HuH-7.5 (cell line): ENCODE measurements around the gene CIB2.
A peak's percentile ranks its signal among the peaks of the same experiment; 100 is the strongest.
"Not testable (repeated sequence)": the region's sequence is repeated elsewhere in the genome, so short reads cannot be mapped to it uniquely, and the experiment has no call there.

ENCODE experiments used
- DNase-seq: peaks from one replicate; pipeline ENCODE4 v3.0.0; 2011; ENCODE audit warnings: low spot score

CIB2 gene

GRCh38 chr15:78131295-78132061 lies at the start of gene CIB2:
Gene CIB2 (minus strand): TSS chr15:78131445. CDS start chr15:78131215, 230 bp downstream.
- DNase-seq: peak; percentile 95

GRCh38 chr15:78179906-78180305 lies 48.7 kb upstream of the CIB2 start:
- DNase-seq: no peak

GRCh38 chr15:78179286-78179840 lies 48.1 kb upstream of the CIB2 start:
- DNase-seq: no peak

- no peak for DNase-seq
These were observed 46.8 kb upstream of the CIB2 start for GRCh38 chr15:78178064-78178463.

GRCh38 chr15:78177447-78177873 lies 46.2 kb upstream of the CIB2 start:
- peak; percentile 62 for DNase-seq

GRCh38 chr15:78175330-78175729 lies 44.1 kb upstream of the CIB2 start:
- DNase-seq: no peak

- no peak for DNase-seq
These were observed 43.2 kb upstream of the CIB2 start for GRCh38 chr15:78174401-78174800.

- no peak for DNase-seq
These were observed 40.7 kb upstream of the CIB2 start for GRCh38 chr15:78171864-78172472.

- no peak for DNase-seq
These were observed 39.9 kb upstream of the CIB2 start for GRCh38 chr15:78170848-78171773.

GRCh38 chr15:78168608-78169007 lies 37.4 kb upstream of the CIB2 start:
- DNase-seq: no peak

GRCh38 chr15:78167227-78167888 lies 36.1 kb upstream of the CIB2 start:
- no peak for DNase-seq

GRCh38 chr15:78164010-78164409 lies 32.8 kb upstream of the CIB2 start:
- DNase-seq: no peak

- DNase-seq: no peak
These were observed 30.8 kb upstream of the CIB2 start for GRCh38 chr15:78162038-78162437.

GRCh38 chr15:78159395-78159794 lies 28.1 kb upstream of the CIB2 start:
- DNase-seq: no peak

GRCh38 chr15:78157203-78157602 lies 26.0 kb upstream of the CIB2 start:
- no peak for DNase-seq

GRCh38 chr15:78156653-78157052 lies 25.4 kb upstream of the CIB2 start:
- no peak for DNase-seq

- DNase-seq: no peak
These were observed 24.2 kb upstream of the CIB2 start for GRCh38 chr15:78155355-78155939.

GRCh38 chr15:78154955-78155354 lies 23.7 kb upstream of the CIB2 start:
- DNase-seq: no peak

- not testable (repeated sequence) for DNase-seq
These were observed 19.8 kb upstream of the CIB2 start for GRCh38 chr15:78151075-78151474.

GRCh38 chr15:78149805-78150751 lies 18.8 kb upstream of the CIB2 start:
- peak; percentile 46 for DNase-seq
